IMR-90 (cell line): ENCODE results near the gene FAM110A. TPM values are rescaled to one million over a fixed set of nuclear protein-coding genes. Genes with fewer than 3 reads are reported as not detected.

Experiments used
- ATAC-seq: fragments of 200-7000 bp; cut with Tn5 transposase; 2 replicates; pipeline ENCODE4 v1.9.1; 2020; ENCODE audit warnings: low read depth, mild to moderate bottlenecking, moderate library complexity
- BruUV-seq: library from RNA; stranded (reverse); fragments of 400-500 nt; replicated peaks from 2 replicates; lab custom pipeline; 2021; lab: Mats Ljungman, UMichigan
- CTCF ChIA-PET: fragments of 300-600 bp; formaldehyde crosslinking; extraction: SDS; loops from one replicate; lab custom pipeline; 2021; ENCODE audit warnings: antibody characterized with exemption; lab: Yijun Ruan, JAX
- POLR2A ChIA-PET: fragments of 300-600 bp; sonication (Branson Sonifier 250); formaldehyde crosslinking; loops from one replicate; lab custom pipeline; 2022; ENCODE audit warnings: antibody characterized with exemption; ENCODE audit not compliant: unreplicated experiment; lab: Charles Lee
- DNase-seq: peaks from one replicate; pipeline ENCODE4 v3.0.0; 2013
- H2AFZ ChIP-seq: replicated peaks from 2 replicates; pipeline ENCODE3; 2013; ENCODE audit warnings: low read length, mild to moderate bottlenecking; ENCODE audit not compliant: poor library complexity
- H2AK5ac ChIP-seq: 2 replicates; pipeline ENCODE4 v1.6.1; 2013; ENCODE audit warnings: low read depth, low read length, inconsistent platforms
- H2AK9ac ChIP-seq: replicated peaks from 2 replicates; pipeline ENCODE3; 2013; ENCODE audit warnings: mild to moderate bottlenecking, low read depth, low read length, moderate library complexity; ENCODE audit not compliant: poor library complexity
- H2BK120ac ChIP-seq: 2 replicates; pipeline ENCODE4 v1.6.1; 2013; ENCODE audit warnings: low read depth, low read length, inconsistent platforms
- H2BK15ac ChIP-seq: 3 replicates; pipeline ENCODE4 v1.6.1; 2013; ENCODE audit warnings: low read depth, low read length, inconsistent platforms
- H2BK20ac ChIP-seq: 2 replicates; pipeline ENCODE4 v1.6.1; 2013; ENCODE audit warnings: low read depth, mild to moderate bottlenecking, inconsistent platforms, low read length, moderate library complexity
- H2BK5ac ChIP-seq: 2 replicates; pipeline ENCODE4 v1.6.1; 2013; ENCODE audit warnings: mild to moderate bottlenecking, low read depth, low read length, inconsistent platforms; ENCODE audit not compliant: poor library complexity, severe bottlenecking
- H3K14ac ChIP-seq: replicated peaks from 2 replicates; pipeline ENCODE4 v1.6.1; 2013; ENCODE audit warnings: low read depth, low read length, inconsistent platforms
- H3K18ac ChIP-seq: 2 replicates; pipeline ENCODE4 v1.6.1; 2013; ENCODE audit warnings: low read depth, low read length, control low read depth
- H3K23ac ChIP-seq: 2 replicates; pipeline ENCODE4 v1.6.1; 2013; ENCODE audit warnings: low read depth, low read length, inconsistent platforms
- H3K27ac ChIP-seq: 2 replicates; pipeline ENCODE4 v1.5.1; 2013; ENCODE audit warnings: mild to moderate bottlenecking, control low read depth, low read length; ENCODE audit not compliant: insufficient read depth
- H3K27me3 ChIP-seq: 2 replicates; pipeline ENCODE4 v1.6.1; 2013; ENCODE audit warnings: low read length; ENCODE audit not compliant: control insufficient read depth, insufficient read depth
- H3K36me3 ChIP-seq: 2 replicates; pipeline ENCODE4 v1.6.1; 2013; ENCODE audit warnings: low read length, mixed read lengths; ENCODE audit not compliant: control insufficient read depth, insufficient read depth
- H3K4ac ChIP-seq: 2 replicates; pipeline ENCODE4 v1.6.1; 2013; ENCODE audit warnings: low read depth, low read length, inconsistent platforms
- H3K4me1 ChIP-seq: 2 replicates; pipeline ENCODE4 v1.6.1; 2013; ENCODE audit warnings: low read length, mixed read lengths; ENCODE audit not compliant: control insufficient read depth, insufficient read depth
- H3K4me2 ChIP-seq: 2 replicates; pipeline ENCODE4 v1.6.1; 2013; ENCODE audit warnings: low read depth, mild to moderate bottlenecking, control low read depth, low read length, moderate library complexity
- H3K4me3 ChIP-seq: 2 replicates; pipeline ENCODE4 v1.5.1; 2013; ENCODE audit warnings: low read depth, mild to moderate bottlenecking, control low read depth, low read length, moderate library complexity; ENCODE audit not compliant: insufficient read depth
- H3K56ac ChIP-seq: 2 replicates; pipeline ENCODE4 v1.6.1; 2013; ENCODE audit warnings: low read length, inconsistent platforms; ENCODE audit not compliant: insufficient read depth; ENCODE audit errors: extremely low read depth
- H3K79me1 ChIP-seq, 2 experiments: 2 replicates each; pipeline ENCODE4 v1.6.1; 2013; ENCODE audit warnings: low read length in 2 of 2, inconsistent platforms in 1 of 2, low read depth in 1 of 2
- H3K9ac ChIP-seq: 2 replicates; pipeline ENCODE4 v1.6.1; 2013; ENCODE audit warnings: low read depth, low read length, control low read depth
- H3K9me1 ChIP-seq: 2 replicates; pipeline ENCODE4 v1.6.1; 2013; ENCODE audit warnings: low read length, inconsistent platforms; ENCODE audit not compliant: insufficient read depth
- H3K9me3 ChIP-seq: 2 replicates; pipeline ENCODE4 v1.6.1; 2013; ENCODE audit warnings: low read length; ENCODE audit not compliant: control insufficient read depth, insufficient read depth
- H4K20me1 ChIP-seq: 2 replicates; pipeline ENCODE4 v1.6.1; 2013; ENCODE audit warnings: low read length, inconsistent platforms; ENCODE audit not compliant: insufficient read depth
- H4K5ac ChIP-seq: 2 replicates; pipeline ENCODE4 v1.6.1; 2013; ENCODE audit warnings: mild to moderate bottlenecking, low read depth, low read length, control low read depth
- H4K8ac ChIP-seq, 2 experiments: 2 replicates each; pipeline ENCODE4 v1.6.1; 2013; ENCODE audit warnings: low read depth in 2 of 2, low read length in 2 of 2, control low read depth in 1 of 2, inconsistent platforms in 1 of 2
- H4K91ac ChIP-seq: 2 replicates; pipeline ENCODE4 v1.6.1; 2013; ENCODE audit warnings: low read depth, low read length, inconsistent platforms; ENCODE audit not compliant: insufficient read depth
- BHLHE40 ChIP-seq: fragments of 150-350 bp; IDR thresholded peaks from 2 replicates; pipeline ENCODE4 v1.6.1; 2016; ENCODE audit warnings: mild to moderate bottlenecking, low read depth, low read length
- CHD1 ChIP-seq: IDR thresholded peaks from 2 replicates; pipeline ENCODE4 v1.6.1; 2012; ENCODE audit warnings: low read depth, low read length, improper control_type of control experiment
- POLR2A ChIP-seq: IDR thresholded peaks from 2 replicates; pipeline ENCODE4 v1.6.1; 2012; ENCODE audit warnings: mild to moderate bottlenecking, low read depth, low read length
- WGBS, 2 experiments: methylation state at CpG; one replicate each; pipeline versions ENCODE4 v1.1.5 to v1.1.7; 2013; ENCODE audit warnings: missing lambda C conversion rate in 2 of 2; ENCODE audit not compliant: insufficient read length in 1 of 2; ENCODE audit errors: extremely low coverage in 2 of 2; 5-methylcytosine and 5-hydroxymethylcytosine counted together
- dilution Hi-C: fragments of 300-500 bp; cut with HindIII; formaldehyde crosslinking; loops from one replicate; pipeline ENCODE4 v1.14.3; 2018; ENCODE audit warnings: low sequenced_read_pairs; ENCODE audit not compliant: unreplicated experiment
- in situ Hi-C: fragments of 300-500 bp; cut with MboI; formaldehyde crosslinking; loops from 3 replicates; pipeline ENCODE4 v1.14.3; 2019; ENCODE audit warnings: low sequenced_read_pairs, inconsistent platforms, mixed read lengths
- intact Hi-C: fragments of 100-400 bp; cut with micrococcal nuclease; formaldehyde crosslinking; loops from 2 replicates; pipeline ENCODE4 v1.10.0; 2022
- polyA plus RNA-seq, 3 experiments: library from polyadenylated mRNA; depleted of rRNA; stranded (reverse); fragments of >200 nt; gene quantifications; 2 replicates each; pipeline ENCODE4 v1.2.3, GENCODE V29; 2012; ENCODE audit warnings: low replicate concordance in 1 of 3
- total RNA-seq: library from RNA; depleted of rRNA; stranded (reverse); fragments of >200 nt; gene quantifications from 2 replicates; pipeline ENCODE4 v1.2.3, GENCODE V29; 2012

FAM110A gene
- total and polyA plus RNA-seq, 2 of the 4 experiments (the other 2 are of a cell fraction): 0.36 to 3.6 TPM

GRCh38 chr20:829551-829950, 4.0 kb upstream of the FAM110A start:
- intact Hi-C loops: no loop called here
- Histone ChIP-seq H2BK20ac (no peak overlapping the region), H3K4me3 (no peak overlapping the region), H3K4me2 (no peak overlapping the region), H3K56ac (no peak overlapping the region), H3K9me3 (no peaks in the 10 kb centered on the region), H2AK5ac (no peak overlapping the region), H4K20me1 (no peaks in the 10 kb centered on the region), H3K27me3 (no peaks in the 10 kb centered on the region), H3K14ac (no peak overlapping the region), H2BK15ac (no peak overlapping the region; the same call in 2 of the 3 replicates), H2BK120ac (no peak overlapping the region), H3K4ac (no peak overlapping the region), H4K5ac (no peak overlapping the region), H3K27ac (peak overlapping the region; percentile 17; the same call in 1 of the 2 replicates), H3K9me1 (no peaks in the 10 kb centered on the region), H2AK9ac (no peak overlapping the region), H2BK5ac (peak overlapping the region; percentile 28), H4K8ac (no peak overlapping the region; a peak in 1 of 4 replicates), H3K4me1 (0 out of 2 replicates have a peak, but pooled peaks cover 5% of the 10 kb centered on the region), H3K79me1 (peaks cover 5 to 7% of the 10 kb centered on the region in 2 experiments; a peak in 3 of 4 replicates), H3K9ac (no peak overlapping the region), H3K18ac (no peak overlapping the region; the same call in 1 of the 2 replicates), H3K36me3 (no peaks in the 10 kb centered on the region), H4K91ac (no peak overlapping the region), H2AFZ (no peak overlapping the region), H3K23ac (no peak overlapping the region)
- ChIA-PET CTCF (interaction anchor here (0.6 kb wide), 1 partner anchor 1024 kb away, joined by 7 read pairs; no protein-coding TSS in a partner anchor), POLR2A (no interaction called here)
- no CpG with 5 or more reads among the region's 2 CpGs for WGBS, 2 experiments
- in situ Hi-C loops: loop anchor here (10.0 kb wide), 1 partner anchor 285 kb away; the partner anchor contains the start of gene PSMF1
- ATAC-seq (no peak), DNase-seq (peak; percentile 17)
- no peak for TF ChIP-seq CHD1
- no peak for TF ChIP-seq BHLHE40
- no peak for TF ChIP-seq POLR2A
- dilution Hi-C loops: no loop called here
- no TSS peak for BruUV-seq
